DOHH2 (cell line): ENCODE measurements around the gene NCKAP5.

Experiments
- EZH2phosphoT487 ChIP-seq: fragments of 200-600 bp; sonication (generic); IDR thresholded peaks from 2 replicates; pipeline ENCODE4 v1.6.1; 2017; ENCODE audit warnings: borderline replicate concordance, mild to moderate bottlenecking, antibody characterized with exemption, low read length, moderate library complexity, mixed read lengths
- TF ChIP-seq, protein P1 (sequence below): fragments of 200-600 bp; sonication (generic); IDR thresholded peaks from one replicate; pipeline ENCODE4 v1.5.1; 2014; ENCODE audit warnings: antibody characterized with exemption, mild to moderate bottlenecking, low read depth, low read length; ENCODE audit not compliant: poor library complexity, severe bottlenecking

DNA sequence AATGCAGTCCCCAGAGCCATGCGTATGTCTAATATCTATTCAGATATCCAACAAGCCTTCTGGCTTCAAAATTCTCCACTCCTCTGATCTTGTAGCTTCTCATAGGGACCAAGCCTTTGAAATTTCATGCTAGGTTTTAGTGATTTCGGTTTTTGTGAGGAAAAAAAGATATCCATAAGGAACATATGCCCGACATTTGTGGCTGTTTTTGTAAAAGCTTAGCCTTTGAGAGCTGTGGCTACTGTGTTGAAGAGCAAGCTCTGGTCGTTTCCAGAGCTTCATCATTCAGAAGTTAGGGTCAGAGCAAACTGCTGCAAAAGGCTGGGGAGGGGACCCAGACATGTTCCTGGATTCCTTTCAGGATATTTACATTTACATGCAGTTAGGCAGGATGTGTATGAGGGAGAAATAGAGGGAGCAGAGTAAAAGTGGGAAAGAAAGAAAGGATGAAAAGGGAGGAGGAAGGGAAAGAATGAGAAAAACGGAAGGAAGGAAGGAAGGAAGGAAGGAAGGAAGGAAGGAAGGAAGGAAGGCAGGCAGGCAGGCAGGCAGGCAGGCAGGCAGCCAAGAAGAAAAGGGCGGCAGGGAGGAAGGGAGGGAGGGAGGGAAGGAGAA lies 70.2 kb downstream of the NCKAP5 start:
- TF ChIP-seq, protein P1, sequence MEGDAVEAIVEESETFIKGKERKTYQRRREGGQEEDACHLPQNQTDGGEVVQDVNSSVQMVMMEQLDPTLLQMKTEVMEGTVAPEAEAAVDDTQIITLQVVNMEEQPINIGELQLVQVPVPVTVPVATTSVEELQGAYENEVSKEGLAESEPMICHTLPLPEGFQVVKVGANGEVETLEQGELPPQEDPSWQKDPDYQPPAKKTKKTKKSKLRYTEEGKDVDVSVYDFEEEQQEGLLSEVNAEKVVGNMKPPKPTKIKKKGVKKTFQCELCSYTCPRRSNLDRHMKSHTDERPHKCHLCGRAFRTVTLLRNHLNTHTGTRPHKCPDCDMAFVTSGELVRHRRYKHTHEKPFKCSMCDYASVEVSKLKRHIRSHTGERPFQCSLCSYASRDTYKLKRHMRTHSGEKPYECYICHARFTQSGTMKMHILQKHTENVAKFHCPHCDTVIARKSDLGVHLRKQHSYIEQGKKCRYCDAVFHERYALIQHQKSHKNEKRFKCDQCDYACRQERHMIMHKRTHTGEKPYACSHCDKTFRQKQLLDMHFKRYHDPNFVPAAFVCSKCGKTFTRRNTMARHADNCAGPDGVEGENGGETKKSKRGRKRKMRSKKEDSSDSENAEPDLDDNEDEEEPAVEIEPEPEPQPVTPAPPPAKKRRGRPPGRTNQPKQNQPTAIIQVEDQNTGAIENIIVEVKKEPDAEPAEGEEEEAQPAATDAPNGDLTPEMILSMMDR = no peak
- TF ChIP-seq EZH2phosphoT487 = no peak
